ENCODE data around the gene TTYH1.

DNA sequence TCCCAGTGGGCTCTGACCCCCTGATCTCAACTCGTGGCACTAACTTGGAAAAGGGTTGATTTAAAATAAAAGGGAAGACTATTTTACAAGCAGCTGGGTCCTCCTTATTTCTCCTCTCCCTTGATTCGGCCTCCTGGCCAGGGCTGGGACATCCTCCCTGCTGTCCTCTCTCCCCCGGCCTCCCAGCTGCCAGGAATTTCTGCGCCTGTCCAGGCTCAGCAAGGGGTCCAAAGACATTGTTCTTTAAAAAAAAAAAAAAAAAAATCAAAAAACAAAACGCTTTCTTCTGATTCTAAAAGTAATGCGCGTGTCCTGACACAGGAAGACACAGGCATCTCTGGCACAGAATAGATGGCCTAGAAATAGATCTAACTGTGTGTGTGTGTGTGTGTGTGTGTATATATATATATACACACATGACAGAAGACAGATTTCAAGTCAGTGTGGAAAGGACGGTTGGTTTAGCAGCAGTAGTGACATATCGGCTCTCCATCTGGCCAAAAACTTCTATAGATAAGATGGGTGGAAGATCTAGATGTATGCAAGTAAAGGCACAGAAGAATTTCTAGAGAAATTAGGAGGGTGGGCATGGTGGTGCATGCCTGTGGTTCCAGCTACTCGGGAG lies 21.5 kb downstream of the TTYH1 start:
- no peak for TF ChIP-seq POLR2A (IDR thresholded peaks at IDR 0.05)
- TF ChIP-seq, protein P1, sequence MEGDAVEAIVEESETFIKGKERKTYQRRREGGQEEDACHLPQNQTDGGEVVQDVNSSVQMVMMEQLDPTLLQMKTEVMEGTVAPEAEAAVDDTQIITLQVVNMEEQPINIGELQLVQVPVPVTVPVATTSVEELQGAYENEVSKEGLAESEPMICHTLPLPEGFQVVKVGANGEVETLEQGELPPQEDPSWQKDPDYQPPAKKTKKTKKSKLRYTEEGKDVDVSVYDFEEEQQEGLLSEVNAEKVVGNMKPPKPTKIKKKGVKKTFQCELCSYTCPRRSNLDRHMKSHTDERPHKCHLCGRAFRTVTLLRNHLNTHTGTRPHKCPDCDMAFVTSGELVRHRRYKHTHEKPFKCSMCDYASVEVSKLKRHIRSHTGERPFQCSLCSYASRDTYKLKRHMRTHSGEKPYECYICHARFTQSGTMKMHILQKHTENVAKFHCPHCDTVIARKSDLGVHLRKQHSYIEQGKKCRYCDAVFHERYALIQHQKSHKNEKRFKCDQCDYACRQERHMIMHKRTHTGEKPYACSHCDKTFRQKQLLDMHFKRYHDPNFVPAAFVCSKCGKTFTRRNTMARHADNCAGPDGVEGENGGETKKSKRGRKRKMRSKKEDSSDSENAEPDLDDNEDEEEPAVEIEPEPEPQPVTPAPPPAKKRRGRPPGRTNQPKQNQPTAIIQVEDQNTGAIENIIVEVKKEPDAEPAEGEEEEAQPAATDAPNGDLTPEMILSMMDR (IDR thresholded peaks at IDR 0.05 in 4 of 5, conservative IDR thresholded peaks at IDR 0.05 in 1 of 5), result no peak
